GM10266 (cell line): ENCODE measurements around the gene TOP1.

Experiments used
- DNase-seq: peaks from one replicate; pipeline ENCODE4 v3.0.0; 2012; ENCODE audit errors: extremely low spot score
- TF ChIP-seq, protein P1 (sequence below): IDR thresholded peaks from 2 replicates; pipeline ENCODE4 v1.5.1; 2012; ENCODE audit warnings: mild to moderate bottlenecking, low read depth; ENCODE audit not compliant: control insufficient read depth, insufficient read depth; ENCODE audit errors: missing control alignments

TOP1 gene

DNA sequence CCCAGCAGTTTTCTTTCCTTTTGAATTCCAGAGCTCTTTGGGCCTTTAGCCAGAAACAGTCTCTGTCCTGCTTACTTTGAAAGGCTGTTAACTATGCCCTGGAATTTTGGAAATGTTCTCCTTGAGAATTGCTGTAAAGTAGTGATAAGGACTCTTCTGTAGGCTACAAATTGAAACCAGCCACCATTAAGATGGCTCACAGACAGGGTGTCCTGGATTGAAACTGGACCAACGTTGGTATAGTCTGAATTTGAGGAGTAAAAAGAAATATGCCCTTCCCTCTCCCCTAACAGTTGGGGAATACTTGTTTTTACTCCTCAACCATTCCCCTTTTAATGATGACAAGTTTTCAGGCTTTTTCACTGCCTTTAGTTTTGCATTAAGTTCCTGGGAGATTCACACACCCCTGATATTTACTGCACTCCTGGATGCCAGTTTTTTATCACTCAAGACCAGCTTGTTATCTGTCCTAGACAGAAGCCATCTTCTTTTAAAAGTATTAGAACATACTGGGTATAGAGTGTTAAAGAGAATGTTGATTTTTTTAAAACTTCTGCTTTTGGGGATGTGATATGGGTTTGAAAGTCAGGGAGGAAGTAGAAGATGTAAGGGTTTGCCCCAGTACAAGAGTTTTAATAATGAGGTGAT lies 21.9 kb downstream of the TOP1 start:
- TF ChIP-seq, protein P1, sequence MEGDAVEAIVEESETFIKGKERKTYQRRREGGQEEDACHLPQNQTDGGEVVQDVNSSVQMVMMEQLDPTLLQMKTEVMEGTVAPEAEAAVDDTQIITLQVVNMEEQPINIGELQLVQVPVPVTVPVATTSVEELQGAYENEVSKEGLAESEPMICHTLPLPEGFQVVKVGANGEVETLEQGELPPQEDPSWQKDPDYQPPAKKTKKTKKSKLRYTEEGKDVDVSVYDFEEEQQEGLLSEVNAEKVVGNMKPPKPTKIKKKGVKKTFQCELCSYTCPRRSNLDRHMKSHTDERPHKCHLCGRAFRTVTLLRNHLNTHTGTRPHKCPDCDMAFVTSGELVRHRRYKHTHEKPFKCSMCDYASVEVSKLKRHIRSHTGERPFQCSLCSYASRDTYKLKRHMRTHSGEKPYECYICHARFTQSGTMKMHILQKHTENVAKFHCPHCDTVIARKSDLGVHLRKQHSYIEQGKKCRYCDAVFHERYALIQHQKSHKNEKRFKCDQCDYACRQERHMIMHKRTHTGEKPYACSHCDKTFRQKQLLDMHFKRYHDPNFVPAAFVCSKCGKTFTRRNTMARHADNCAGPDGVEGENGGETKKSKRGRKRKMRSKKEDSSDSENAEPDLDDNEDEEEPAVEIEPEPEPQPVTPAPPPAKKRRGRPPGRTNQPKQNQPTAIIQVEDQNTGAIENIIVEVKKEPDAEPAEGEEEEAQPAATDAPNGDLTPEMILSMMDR, result no peak
- no peak for DNase-seq

DNA sequence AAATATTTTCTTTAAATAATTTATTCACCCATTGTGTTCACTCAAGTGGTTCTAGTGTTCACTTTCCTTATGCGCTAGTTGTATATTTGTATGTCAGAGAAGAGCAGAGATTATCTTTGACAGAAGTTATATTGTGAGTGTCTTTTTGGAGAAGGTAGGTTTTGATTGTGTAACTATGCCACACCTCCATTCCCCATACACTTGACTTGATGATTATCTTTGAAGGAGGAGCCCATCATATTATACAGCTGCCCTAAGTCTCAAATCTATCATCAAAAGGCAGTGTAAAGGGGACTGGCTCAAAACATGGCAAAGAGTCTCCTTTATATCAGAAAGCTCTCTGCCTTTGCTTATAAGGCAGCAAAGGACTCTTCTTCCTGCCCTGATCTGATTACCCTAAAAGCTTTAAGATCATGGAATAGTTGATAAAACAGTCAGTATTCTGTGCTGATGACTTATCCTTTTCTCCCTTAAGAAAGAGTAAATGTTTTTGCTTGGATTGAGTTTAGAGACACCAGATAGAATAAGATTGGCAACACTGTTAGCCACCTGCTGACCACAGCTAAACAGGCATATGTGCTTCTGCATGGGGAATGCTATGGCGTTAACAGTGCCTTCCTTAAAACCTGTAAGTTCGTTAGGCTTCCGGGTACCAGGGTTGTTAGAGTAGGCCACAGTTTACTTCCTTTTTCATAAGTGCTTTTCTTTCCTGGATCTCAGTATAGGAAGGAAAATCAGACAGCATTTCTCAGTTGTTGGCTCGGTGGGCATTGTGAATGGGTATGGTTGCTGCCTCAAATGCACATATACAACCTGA lies 22.6 kb downstream of the TOP1 start:
- TF ChIP-seq, protein P1, result no peak
- DNase-seq, result no peak

DNA sequence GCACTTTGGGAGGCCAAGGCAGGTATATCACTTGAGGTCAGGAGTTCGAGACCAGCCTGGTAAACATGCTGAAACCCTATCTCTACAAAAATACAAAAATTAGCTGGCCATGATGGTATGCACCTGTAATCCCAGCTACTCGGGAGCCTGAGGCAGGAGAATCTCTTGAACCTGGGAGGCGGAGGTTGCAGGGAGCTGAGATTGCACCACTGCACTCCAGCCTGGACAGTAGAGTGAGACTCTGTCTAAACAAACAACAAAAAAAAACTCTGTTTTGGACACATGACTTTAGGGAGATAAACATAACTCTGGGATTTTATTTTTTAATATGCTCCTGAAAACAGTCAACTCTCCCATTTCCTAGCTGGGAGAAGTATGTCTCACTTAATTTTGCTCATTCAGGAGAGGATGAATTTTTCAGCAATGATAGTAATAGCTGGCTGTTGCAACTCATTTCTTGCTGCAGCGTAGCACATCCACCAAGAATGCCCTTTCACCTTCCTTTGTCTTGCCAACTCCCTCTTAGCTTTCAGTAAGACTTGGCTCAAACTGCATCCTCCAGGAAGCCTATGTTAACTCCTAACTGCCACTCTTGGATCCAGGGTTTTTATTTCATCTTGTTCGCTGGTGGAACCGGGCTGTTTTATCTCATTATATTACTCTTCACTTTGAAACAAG lies 24.3 kb downstream of the TOP1 start:
- TF ChIP-seq, protein P1, result no peak

DNA sequence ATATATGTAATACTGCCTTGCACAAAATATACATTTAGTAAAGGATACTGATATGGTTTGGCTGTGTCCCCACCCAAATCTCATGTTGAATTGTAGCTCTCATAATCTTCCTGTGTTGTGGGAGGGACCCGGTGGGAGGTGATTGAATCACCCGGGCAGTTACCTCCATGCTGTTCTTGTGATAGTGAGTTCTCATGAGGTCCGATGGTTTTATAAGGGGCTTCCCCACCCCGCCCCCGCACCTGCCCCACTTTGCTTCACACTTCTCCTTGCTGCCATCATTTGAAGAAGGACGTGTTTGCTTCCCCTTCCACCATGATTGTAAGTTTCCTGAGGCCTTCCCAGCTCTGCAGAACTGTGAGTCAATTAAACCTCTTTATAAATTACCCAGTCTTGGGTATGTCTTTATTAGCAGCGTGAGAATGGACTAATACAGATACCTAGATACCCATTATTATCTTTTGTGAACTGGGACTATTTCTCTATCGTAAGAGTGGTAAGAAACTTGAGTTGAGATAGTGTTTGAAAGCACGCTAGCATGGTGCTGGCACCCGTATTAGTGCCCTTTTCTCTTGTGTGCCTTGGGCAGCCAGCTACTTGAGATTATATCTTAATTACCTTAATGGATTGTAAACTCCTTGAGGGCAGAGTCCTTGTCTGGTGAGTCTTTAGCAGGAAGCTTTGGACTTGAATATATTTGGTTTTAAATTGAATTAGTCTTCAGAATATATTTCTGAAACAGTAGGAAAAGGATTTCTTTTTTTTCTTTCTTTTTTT lies 25.6 kb downstream of the TOP1 start:
- TF ChIP-seq, protein P1, result no peak
- DNase-seq, result no peak

More for the DNA sequence above, 24.3 kb downstream of the TOP1 start:
- no peak for DNase-seq

DNA sequence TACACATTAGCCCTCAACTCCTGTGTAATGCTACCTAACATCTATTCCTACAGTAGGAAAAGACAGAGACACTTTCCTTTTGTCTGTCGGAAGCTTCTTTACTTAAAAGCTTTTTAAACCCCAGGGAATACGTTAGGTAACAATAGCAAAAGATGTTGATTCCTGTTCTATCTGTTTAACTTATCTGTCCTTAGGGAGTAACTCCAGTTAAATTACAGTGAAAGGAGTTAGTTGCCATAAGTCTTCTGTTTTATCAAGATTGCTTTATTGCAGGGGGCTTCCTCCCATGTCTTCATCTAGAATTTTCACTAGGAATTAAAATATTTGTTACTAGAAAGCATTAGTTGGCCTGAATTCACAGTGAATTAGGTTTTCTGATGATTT lies 26.2 kb downstream of the TOP1 start:
- DNase-seq, result no peak

DNA sequence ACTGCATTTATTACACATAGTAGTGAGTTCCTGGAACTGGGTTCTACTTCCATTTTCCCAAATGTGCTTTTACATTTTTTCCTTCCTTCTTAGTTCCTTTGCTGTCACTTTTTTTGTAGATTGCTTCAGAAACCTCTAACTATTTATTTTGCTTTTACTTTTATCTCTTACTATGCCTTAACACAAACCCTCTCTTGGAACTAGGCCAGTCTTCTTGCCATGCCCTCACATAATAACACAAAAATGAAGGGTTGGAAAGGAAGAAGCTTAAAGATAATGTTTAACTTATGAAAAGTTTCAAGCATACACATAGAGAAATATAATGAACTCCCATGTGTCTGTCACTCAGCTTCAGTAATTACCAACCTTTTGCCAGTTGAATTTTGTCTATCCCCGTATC lies 27.1 kb downstream of the TOP1 start:
- TF ChIP-seq, protein P1, result no peak
- DNase-seq, result no peak

More for the DNA sequence above, 26.2 kb downstream of the TOP1 start:
- TF ChIP-seq, protein P1, result no peak
